Measurements from ENCODE around the gene GLYATL2.

GLYATL2 gene

GRCh38 chr11:58844361-58845005 lies at the start of gene GLYATL2:
TSS of gene GLYATL2 (minus strand) at chr11:58844704. CDS start at chr11:58839612, 5,092 bp downstream.
- DNase-seq: no peak

- DNase-seq: no peak
Measured at GRCh38 chr11:58893899-58894298, 49.4 kb upstream of the GLYATL2 start.

GRCh38 chr11:58888579-58888978 lies 44.1 kb upstream of the GLYATL2 start:
- no peak for DNase-seq

- DNase-seq: no peak
Measured at GRCh38 chr11:58887452-58887851, 42.9 kb upstream of the GLYATL2 start.

GRCh38 chr11:58880625-58881024 lies 36.1 kb upstream of the GLYATL2 start:
- DNase-seq: no peak

- DNase-seq: no peak
Measured at GRCh38 chr11:58880166-58880565, 35.7 kb upstream of the GLYATL2 start.

GRCh38 chr11:58867556-58867955 lies 23.1 kb upstream of the GLYATL2 start:
- no peak for DNase-seq

- no peak for DNase-seq
Measured at GRCh38 chr11:58866788-58867187, 22.3 kb upstream of the GLYATL2 start.

- no peak for DNase-seq
Measured at GRCh38 chr11:58864335-58864734, 19.8 kb upstream of the GLYATL2 start.

GRCh38 chr11:58863697-58864096 lies 19.2 kb upstream of the GLYATL2 start:
- no peak for DNase-seq

- no peak for DNase-seq
Measured at GRCh38 chr11:58861533-58861932, 17.0 kb upstream of the GLYATL2 start.

- DNase-seq: no peak
Measured at GRCh38 chr11:58856806-58857205, 12.3 kb upstream of the GLYATL2 start.

GRCh38 chr11:58845386-58845785 lies 882 bp upstream of the GLYATL2 start:
- DNase-seq: no peak

GRCh38 chr11:58837707-58838388 lies 6.7 kb downstream of the GLYATL2 start:
- no peak for DNase-seq

GRCh38 chr11:58832056-58832645 lies 12.4 kb downstream of the GLYATL2 start:
- DNase-seq: no peak

GRCh38 chr11:58830673-58831301 lies 13.7 kb downstream of the GLYATL2 start:
- DNase-seq: no peak

- no peak for DNase-seq
Measured at GRCh38 chr11:58829786-58830185, 14.7 kb downstream of the GLYATL2 start.

- no peak for DNase-seq
Measured at GRCh38 chr11:58813693-58814092, 30.8 kb downstream of the GLYATL2 start.

GRCh38 chr11:58811499-58811898 lies 33.0 kb downstream of the GLYATL2 start:
- DNase-seq: no peak

GRCh38 chr11:58807343-58807742 lies 37.2 kb downstream of the GLYATL2 start:
- DNase-seq: no peak

GRCh38 chr11:58805065-58805464 lies 39.4 kb downstream of the GLYATL2 start:
- no peak for DNase-seq

- DNase-seq: no peak
Measured at GRCh38 chr11:58801974-58802545, 42.4 kb downstream of the GLYATL2 start.

GRCh38 chr11:58801302-58801701 lies 43.2 kb downstream of the GLYATL2 start:
- no peak for DNase-seq

- no peak for DNase-seq
Measured at GRCh38 chr11:58796333-58796732, 48.2 kb downstream of the GLYATL2 start.

All from NCI-H187 treated with DMSO at 0.1 percent for 48 hours (cell line).